GM12878 (cell line): ENCODE measurements around the gene KLHL7. TPM values are rescaled to one million over a fixed set of nuclear protein-coding genes. Genes with fewer than 3 reads are reported as not detected.

Experiments used
- ATAC-seq: fragments of 200-7000 bp; cut with Tn5 transposase; 3 replicates; pipeline ENCODE4 v1.9.1; 2020; ENCODE audit warnings: mild to moderate bottlenecking, moderate library complexity
- BruUV-seq: library from RNA; stranded (reverse); fragments of 400-500 nt; replicated peaks from 2 replicates; lab custom pipeline; 2021; lab: Mats Ljungman, UMichigan
- CTCF ChIA-PET: fragments of 300-600 bp; sonication (Branson Sonifier 250); formaldehyde crosslinking; extraction: SDS; loops from one replicate; lab custom pipeline; 2021; ENCODE audit warnings: inconsistent platforms; lab: Yijun Ruan, JAX
- POLR2A ChIA-PET: fragments of 350-600 bp; formaldehyde crosslinking; extraction: SDS; loops from one replicate; lab custom pipeline; 2021; ENCODE audit warnings: inconsistent platforms; lab: Charles Lee
- RAD21 ChIA-PET: fragments of 300-600 bp; sonication (Branson Sonifier 250); formaldehyde crosslinking; loops from one replicate; lab custom pipeline; 2023; ENCODE audit warnings: antibody characterized with exemption; ENCODE audit not compliant: unreplicated experiment; lab: Charles Lee
- SMC1A ChIA-PET: fragments of 300-600 bp; sonication (Branson Sonifier 250); formaldehyde crosslinking; loops from one replicate; lab custom pipeline; 2023; ENCODE audit not compliant: unreplicated experiment, uncharacterized antibody; lab: Charles Lee
- DNase-seq: peaks from one replicate; pipeline ENCODE4 v3.0.0-alpha.2; 2011; ENCODE audit warnings: low read depth, low spot score
- FAIRE-seq: peaks from 3 replicates; lab custom pipeline; 2011; peaks lifted over from hg19 to GRCh38; lab: Jason Lieb, UNC
- H2AFZ ChIP-seq: 2 replicates; pipeline ENCODE4 v1.6.0; 2011; ENCODE audit warnings: low read depth, low read length, control low read depth; ENCODE audit not compliant: control insufficient read depth
- H3K27ac ChIP-seq: 2 replicates; pipeline ENCODE4 v1.5.1; 2011; ENCODE audit warnings: control low read depth; ENCODE audit not compliant: control insufficient read depth, insufficient read depth
- H3K27me3 ChIP-seq, 2 experiments: replicated peaks in 1 of 2; 2 replicates each; pipeline versions ENCODE4 v1.6.0 to v1.6.1; 2011; ENCODE audit warnings: low read length in 1 of 2; ENCODE audit not compliant: control insufficient read depth in 2 of 2, insufficient read depth in 2 of 2
- H3K36me3 ChIP-seq, 2 experiments: 2 replicates each; pipeline ENCODE4 v1.5.1; 2011; ENCODE audit warnings: low read length in 1 of 2; ENCODE audit not compliant: control insufficient read depth in 2 of 2, insufficient read depth in 2 of 2
- H3K4me1 ChIP-seq: 2 replicates; pipeline ENCODE4 v1.6.1; 2011; ENCODE audit warnings: mild to moderate bottlenecking, low read length, moderate library complexity, mixed read lengths; ENCODE audit not compliant: control insufficient read depth, insufficient read depth
- H3K4me2 ChIP-seq: 2 replicates; pipeline ENCODE4 v1.6.0; 2011; ENCODE audit warnings: control low read depth; ENCODE audit not compliant: control insufficient read depth, insufficient read depth
- H3K4me3 ChIP-seq: fragments of 200-600 bp; sonication (generic); 2 replicates; pipeline ENCODE4 v1.5.1; 2016
- H3K79me2 ChIP-seq: 2 replicates; pipeline ENCODE4 v1.6.0; 2011; ENCODE audit warnings: low read length; ENCODE audit not compliant: control insufficient read depth, insufficient read depth
- H3K9ac ChIP-seq: 2 replicates; pipeline ENCODE4 v1.8.0; 2011; ENCODE audit warnings: low read length, control low read depth, mixed read lengths; ENCODE audit not compliant: control insufficient read depth, insufficient read depth
- H3K9me3 ChIP-seq: replicated peaks from 3 replicates; pipeline ENCODE4 v1.5.1; 2011; ENCODE audit warnings: mild to moderate bottlenecking, low read length; ENCODE audit not compliant: control insufficient read depth, insufficient read depth
- H4K20me1 ChIP-seq: 2 replicates; pipeline ENCODE4 v1.6.0; 2011; ENCODE audit not compliant: control insufficient read depth, insufficient read depth
- ATF3 ChIP-seq: IDR thresholded peaks from 2 replicates; pipeline ENCODE4 v1.6.1; 2011; ENCODE audit warnings: low read depth, mild to moderate bottlenecking, low read length, moderate library complexity, borderline replicate concordance; ENCODE audit errors: extremely low read depth
- CREM ChIP-seq: IDR thresholded peaks from 2 replicates; pipeline ENCODE4 v1.6.1; 2014; ENCODE audit warnings: antibody characterized with exemption, low read depth
- E4F1 ChIP-seq: fragments of 450-650 bp; IDR thresholded peaks from 2 replicates; pipeline ENCODE4 v1.6.1; 2018; ENCODE audit warnings: borderline replicate concordance, mild to moderate bottlenecking; ENCODE audit not compliant: partially characterized antibody
- HDAC2 ChIP-seq: fragments of 200-600 bp; sonication (generic); IDR thresholded peaks from 2 replicates; pipeline ENCODE4 v1.6.1; 2017
- IKZF1 ChIP-seq: fragments of 450-650 bp; conservative IDR thresholded peaks from 2 replicates; pipeline ENCODE4 v1.6.1; 2017; ENCODE audit warnings: antibody characterized with exemption, mild to moderate bottlenecking
- MYB ChIP-seq: fragments of 150-350 bp; IDR thresholded peaks from 2 replicates; pipeline ENCODE4 v1.6.1; 2014; ENCODE audit warnings: mild to moderate bottlenecking, low read depth, low read length, borderline replicate concordance
- NFYB ChIP-seq: IDR thresholded peaks from 2 replicates; pipeline ENCODE4 v1.6.1; 2011; ENCODE audit warnings: low read depth, mild to moderate bottlenecking, low read length, improper control_type of control experiment, moderate library complexity; ENCODE audit not compliant: insufficient read depth
- NR2C2 ChIP-seq: IDR thresholded peaks from 2 replicates; pipeline ENCODE4 v1.6.1; 2011; ENCODE audit warnings: borderline replicate concordance, low read depth; ENCODE audit not compliant: control insufficient read depth, insufficient read length
- RB1 ChIP-seq: fragments of 450-650 bp; formaldehyde crosslinking; IDR thresholded peaks from 2 replicates; pipeline ENCODE4 v1.6.1; 2017; ENCODE audit warnings: mild to moderate bottlenecking, borderline replicate concordance
- RBBP5 ChIP-seq: fragments of 200-600 bp; sonication (generic); conservative IDR thresholded peaks from 2 replicates; pipeline ENCODE4 v1.6.1; 2016
- RCOR1 ChIP-seq: conservative IDR thresholded peaks from 2 replicates; pipeline ENCODE4 v1.6.1; 2012; ENCODE audit warnings: low read depth, low read length, improper control_type of control experiment
- TCF3 ChIP-seq: IDR thresholded peaks from 2 replicates; pipeline ENCODE4 v1.6.1; 2012; ENCODE audit warnings: low read depth, mild to moderate bottlenecking, low read length, borderline replicate concordance; ENCODE audit not compliant: insufficient read depth
- USF2 ChIP-seq: IDR thresholded peaks from 2 replicates; pipeline ENCODE4 v1.6.1; 2011; ENCODE audit warnings: low read depth, low read length, improper control_type of control experiment, borderline replicate concordance
- ZNF24 ChIP-seq: fragments of 450-650 bp; IDR thresholded peaks from 2 replicates; pipeline ENCODE4 v1.6.1; 2017; ENCODE audit warnings: antibody characterized with exemption, mild to moderate bottlenecking
- WGBS: methylation state at CpG from one replicate; pipeline ENCODE4 v1.1.6; 2016; ENCODE audit warnings: low lambda C conversion rate; ENCODE audit not compliant: insufficient replicate concordance, insufficient coverage; ENCODE audit errors: missing lambda C conversion rate; 5-methylcytosine and 5-hydroxymethylcytosine counted together
- in situ Hi-C: fragments of 300-500 bp; cut with MboI; formaldehyde crosslinking; loops from 9 replicates; pipeline ENCODE4 v1.14.3; 2018; ENCODE audit warnings: mixed read lengths
- intact Hi-C: fragments of 100-400 bp; cut with micrococcal nuclease; formaldehyde crosslinking; loops from one replicate; pipeline ENCODE4 v1.14.2; 2022; ENCODE audit not compliant: unreplicated experiment
- polyA plus RNA-seq, 11 experiments: library from polyadenylated mRNA; depleted of rRNA in 4 of 11; unstranded in 6 of 11; stranded (reverse) in 5 of 11; fragments of >200 nt; fragmentation: Nextera tagmentation in 4 of 11; fragmentation: Illumina TruSeq in 1 of 11; extraction: Ambion mirVana in 4 of 11; extraction: Trizol in 1 of 11; gene quantifications; 1 replicate in 1 of 11; 2 replicates in 10 of 11; pipeline versions ENCODE4 v1.2.1 to v1.2.3, GENCODE V29; 2011 to 2016; ENCODE audit warnings: inconsistent platforms in 2 of 11, missing spikeins in 2 of 11, low read depth in 1 of 11
- total RNA-seq, 4 experiments: library from RNA; depleted of rRNA in 3 of 4; stranded (reverse); fragments of >200 nt in 3 of 4; fragmentation: Illumina TruSeq in 1 of 4; extraction: Trizol in 1 of 4; gene quantifications; 2 replicates each; pipeline versions ENCODE4 v1.2.1 to v1.2.3, GENCODE V29; 2013 to 2021

The KLHL7 gene
- total and polyA plus RNA-seq, 10 of the 15 experiments (the other 5 are each of a cell fraction or from before 2014, with no cell fraction given): 6.4 to 38.7 (median 20.9) TPM

- no peak for TF ChIP-seq USF2
- TF ChIP-seq NR2C2: no peak
- no peak for TF ChIP-seq RBBP5
Observed at GRCh38 chr7:23072922-23073321, 32.7 kb upstream of the KLHL7 start (continued).

- H3K27me3 ChIP-seq: no peaks in the 10 kb centered on the region; a peak in 1 of 4 replicates
- H3K9me3 ChIP-seq: no peaks in the 10 kb centered on the region
- H3K4me1 ChIP-seq: no peaks in the 10 kb centered on the region
- ChIA-PET POLR2A (no interaction called here), SMC1A (interaction anchor here (1.3 to 2.2 kb wide), 4 partner anchors 11 to 55 kb away, joined by 3 to 8 read pairs (median 3); no protein-coding TSS in a partner anchor), RAD21 (interaction anchor here (0.6 kb wide), 1 partner anchor 11 kb away, joined by 4 read pairs; no protein-coding TSS in a partner anchor), CTCF (interaction anchor here (0.5 to 0.9 kb wide), 4 partner anchors 20 to 236 kb away, joined by 3 to 4 read pairs (median 3); no protein-coding TSS in a partner anchor)
- no peak overlapping the region for H3K4me3 ChIP-seq
- BruUV-seq: no TSS peak
- FAIRE-seq: peak; percentile 18
- DNase-seq: no peak
- intact Hi-C loops (no loop called here), in situ Hi-C loops (no loop called here)
- H3K4me2 ChIP-seq: no peak overlapping the region
- no peaks in the 10 kb centered on the region for H3K36me3 ChIP-seq
- H2AFZ ChIP-seq: no peak overlapping the region
- H3K79me2 ChIP-seq: no peaks in the 10 kb centered on the region
- no peak overlapping the region for H3K9ac ChIP-seq
- 48% methylated on average over 2 of the region's 2 CpGs for WGBS
- no peak overlapping the region for H3K27ac ChIP-seq
- H4K20me1 ChIP-seq: no peaks in the 10 kb centered on the region
- ATAC-seq: no peak
- TF ChIP-seq HDAC2 (no peak), RB1 (no peak), TCF3 (no peak), NFYB (no peak), CREM (no peak), ZNF24 (no peak), ATF3 (no peak), RCOR1 (no peak), IKZF1 (no peak), MYB (no peak), E4F1 (no peak)
Observed at GRCh38 chr7:23074443-23075261, 30.9 kb upstream of the KLHL7 start.
